ENCODE measurements around the gene XPR1. TPM values are rescaled to one million over a fixed set of nuclear protein-coding genes. Genes with fewer than 3 reads are reported as not detected.

The XPR1 gene
- total RNA-seq, 1 donor from 2014 or later: 66.2 TPM

- DNase-seq (ENCODE audit: low spot score): no peak
These were observed 260.4 kb downstream of the XPR1 start for GRCh38 chr1:180892272-180892671.

- DNase-seq (ENCODE audit: low spot score): no peak
These were observed 260.9 kb downstream of the XPR1 start for GRCh38 chr1:180892675-180893074.

GRCh38 chr1:180893614-180894013 is 261.8 kb downstream of the XPR1 start:
- no peak for DNase-seq (ENCODE audit: low spot score)

GRCh38 chr1:180896161-180896560 is 264.3 kb downstream of the XPR1 start:
- DNase-seq (ENCODE audit: low spot score): no peak

- no peak for DNase-seq (ENCODE audit: low spot score)
These were observed 266.8 kb downstream of the XPR1 start for GRCh38 chr1:180898441-180899219.

GRCh38 chr1:180899262-180899661 is 267.4 kb downstream of the XPR1 start:
- no peak for DNase-seq (ENCODE audit: low spot score)

- no peak for DNase-seq (ENCODE audit: low spot score)
These were observed 269.5 kb downstream of the XPR1 start for GRCh38 chr1:180901076-180901990.

- no peak for DNase-seq (ENCODE audit: low spot score)
These were observed 270.7 kb downstream of the XPR1 start for GRCh38 chr1:180902541-180902940.

GRCh38 chr1:180905927-180906326 is 274.1 kb downstream of the XPR1 start:
- no peak for DNase-seq (ENCODE audit: low spot score)

GRCh38 chr1:180906511-180906910 is 274.7 kb downstream of the XPR1 start:
- DNase-seq (ENCODE audit: low spot score): no peak

- DNase-seq (ENCODE audit: low spot score): no peak
These were observed 275.7 kb downstream of the XPR1 start for GRCh38 chr1:180907313-180908055.

GRCh38 chr1:180908074-180908765 is 276.4 kb downstream of the XPR1 start:
- no peak for DNase-seq (ENCODE audit: low spot score)

GRCh38 chr1:180909005-180909414 is 277.2 kb downstream of the XPR1 start:
- no peak for DNase-seq (ENCODE audit: low spot score)

- no peak for DNase-seq (ENCODE audit: low spot score)
These were observed 277.7 kb downstream of the XPR1 start for GRCh38 chr1:180909462-180909976.

- DNase-seq (ENCODE audit: low spot score): peak; percentile 42
These were observed 279.9 kb downstream of the XPR1 start for GRCh38 chr1:180911640-180912191.

GRCh38 chr1:180912211-180912800 is 280.5 kb downstream of the XPR1 start:
- peak; percentile 43 for DNase-seq (ENCODE audit: low spot score)

- peak; percentile 54 for DNase-seq (ENCODE audit: low spot score)
These were observed 281.2 kb downstream of the XPR1 start, which contains the start of gene KIAA1614 for GRCh38 chr1:180912801-180913565. TSS of gene KIAA1614 (plus strand) at chr1:180912897. CDS start at chr1:180913244, 347 bp downstream.

GRCh38 chr1:180915426-180915965 is 283.7 kb downstream of the XPR1 start:
- DNase-seq (ENCODE audit: low spot score): no peak

Measured in ureter (tissue), 1 donor.